Coronary artery (tissue), 2 donors: ENCODE data around the gene DBI.

Experiments used
- DNase-seq: peaks from one replicate; pipeline ENCODE4 v3.0.0-alpha.2; 2017; ENCODE audit warnings: low spot score
- H3K27ac ChIP-seq, 2 donors: fragments of 200-600 bp; sonication (generic); one replicate each; pipeline ENCODE4 v1.5.1; 2016 to 2019
- H3K4me3 ChIP-seq: fragments of 200-600 bp; sonication (generic); 2 replicates; pipeline ENCODE4 v1.5.1; 2016; ENCODE audit warnings: mild to moderate bottlenecking, moderate library complexity
- TF ChIP-seq, protein P1 (sequence below): fragments of 200-600 bp; sonication (generic); IDR thresholded peaks from one replicate; pipeline ENCODE4 v1.5.1; 2019; ENCODE audit warnings: antibody characterized with exemption

DBI gene

DNA sequence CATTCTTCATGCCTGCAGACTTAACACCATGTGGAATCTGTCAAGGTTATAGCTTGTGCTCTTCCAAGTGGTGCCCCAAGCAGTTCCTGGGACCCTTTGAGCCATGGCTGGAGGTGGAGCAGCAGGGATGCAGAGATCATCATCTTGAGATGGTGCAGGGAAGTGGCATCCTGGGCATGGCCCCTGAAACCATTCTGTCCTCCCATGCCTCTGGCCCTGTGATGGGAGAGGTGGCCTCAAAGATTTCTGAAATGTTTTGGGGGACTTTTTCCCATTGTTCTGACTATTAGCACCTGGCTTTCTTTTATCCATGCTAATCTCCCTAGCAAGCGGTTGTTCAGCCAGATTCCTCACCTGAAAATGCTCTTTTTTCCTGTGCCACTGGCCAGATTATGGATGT, 54.5 kb downstream of the DBI start:
- Histone ChIP-seq H3K27ac (no peak overlapping the region), H3K4me3 (no peak overlapping the region)
- no peak for DNase-seq
- TF ChIP-seq, protein P1, sequence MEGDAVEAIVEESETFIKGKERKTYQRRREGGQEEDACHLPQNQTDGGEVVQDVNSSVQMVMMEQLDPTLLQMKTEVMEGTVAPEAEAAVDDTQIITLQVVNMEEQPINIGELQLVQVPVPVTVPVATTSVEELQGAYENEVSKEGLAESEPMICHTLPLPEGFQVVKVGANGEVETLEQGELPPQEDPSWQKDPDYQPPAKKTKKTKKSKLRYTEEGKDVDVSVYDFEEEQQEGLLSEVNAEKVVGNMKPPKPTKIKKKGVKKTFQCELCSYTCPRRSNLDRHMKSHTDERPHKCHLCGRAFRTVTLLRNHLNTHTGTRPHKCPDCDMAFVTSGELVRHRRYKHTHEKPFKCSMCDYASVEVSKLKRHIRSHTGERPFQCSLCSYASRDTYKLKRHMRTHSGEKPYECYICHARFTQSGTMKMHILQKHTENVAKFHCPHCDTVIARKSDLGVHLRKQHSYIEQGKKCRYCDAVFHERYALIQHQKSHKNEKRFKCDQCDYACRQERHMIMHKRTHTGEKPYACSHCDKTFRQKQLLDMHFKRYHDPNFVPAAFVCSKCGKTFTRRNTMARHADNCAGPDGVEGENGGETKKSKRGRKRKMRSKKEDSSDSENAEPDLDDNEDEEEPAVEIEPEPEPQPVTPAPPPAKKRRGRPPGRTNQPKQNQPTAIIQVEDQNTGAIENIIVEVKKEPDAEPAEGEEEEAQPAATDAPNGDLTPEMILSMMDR, result no peak

DNA sequence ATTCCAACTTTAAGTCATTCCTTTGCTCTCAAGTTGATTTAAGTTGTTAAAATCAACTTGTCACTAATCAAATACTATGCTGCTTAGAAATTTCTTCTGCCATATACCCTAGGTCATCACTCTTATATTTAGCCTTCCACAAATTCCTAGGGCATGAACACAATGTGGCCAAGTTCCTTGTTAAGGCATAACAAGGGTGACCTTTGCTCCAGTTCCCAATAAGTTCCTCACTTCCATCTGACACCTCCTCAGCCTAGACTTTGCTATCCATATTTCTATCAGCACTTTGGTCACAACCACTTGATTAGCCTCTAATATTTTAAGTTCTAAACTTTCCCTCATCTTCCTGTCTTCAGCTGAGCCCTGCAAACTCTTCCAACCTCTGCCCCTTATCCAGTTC, 55.0 kb downstream of the DBI start:
- TF ChIP-seq, protein P1, result no peak
- DNase-seq, result no peak
- Histone ChIP-seq H3K27ac (no peak overlapping the region), H3K4me3 (no peak overlapping the region)
